Hematopoietic multipotent progenitor cell treated with erythropoietin and hydrocortisone succinate and interleukin-3 and kit ligand, for 17 days (in vitro differentiated cells): Measurements from ENCODE around the gene RNF224.

Experiments used
- DNase-seq: peaks from one replicate; pipeline ENCODE4 v3.0.0-alpha.2; 2015; ENCODE audit warnings: low spot score

RNF224 gene

DNA sequence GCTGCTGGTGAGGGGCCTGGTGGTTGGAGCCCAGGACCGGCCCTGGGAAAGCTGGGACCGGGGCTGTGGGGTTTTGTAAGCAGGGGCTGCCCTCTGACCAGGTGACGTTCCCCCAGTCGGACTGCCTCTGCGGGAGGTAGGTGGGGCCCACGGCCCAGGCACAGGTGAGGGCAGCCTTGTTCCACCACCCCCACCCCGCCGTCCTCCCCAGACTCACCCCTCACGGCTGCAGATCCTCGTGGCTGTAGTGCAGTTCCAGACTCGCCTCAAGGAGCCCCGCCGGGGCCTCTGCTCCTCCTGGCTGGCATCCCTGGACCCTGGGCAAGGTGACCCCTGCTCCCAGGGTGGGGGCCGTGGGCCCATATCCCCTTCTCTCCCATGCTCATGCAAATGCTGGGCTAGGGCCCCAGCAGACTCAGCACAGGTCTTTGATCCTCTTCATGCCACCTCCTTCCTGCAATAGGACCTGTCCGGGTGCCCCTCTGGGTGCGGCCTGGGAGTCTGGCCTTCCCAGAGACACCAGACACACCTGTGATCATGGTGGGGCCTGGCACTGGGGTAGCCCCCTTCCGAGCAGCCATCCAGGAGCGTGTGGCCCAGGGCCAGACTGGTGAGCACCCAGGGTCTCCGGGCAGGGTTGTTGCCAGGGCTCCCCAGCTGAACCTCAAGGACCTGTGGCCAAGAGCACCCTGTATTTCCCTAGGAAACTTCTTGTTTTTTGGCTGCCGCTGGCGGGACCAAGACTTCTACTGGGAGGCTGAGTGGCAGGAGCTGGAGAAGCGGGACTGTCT lies 11.9 kb upstream of the RNF224 start:
- no peak for DNase-seq

DNA sequence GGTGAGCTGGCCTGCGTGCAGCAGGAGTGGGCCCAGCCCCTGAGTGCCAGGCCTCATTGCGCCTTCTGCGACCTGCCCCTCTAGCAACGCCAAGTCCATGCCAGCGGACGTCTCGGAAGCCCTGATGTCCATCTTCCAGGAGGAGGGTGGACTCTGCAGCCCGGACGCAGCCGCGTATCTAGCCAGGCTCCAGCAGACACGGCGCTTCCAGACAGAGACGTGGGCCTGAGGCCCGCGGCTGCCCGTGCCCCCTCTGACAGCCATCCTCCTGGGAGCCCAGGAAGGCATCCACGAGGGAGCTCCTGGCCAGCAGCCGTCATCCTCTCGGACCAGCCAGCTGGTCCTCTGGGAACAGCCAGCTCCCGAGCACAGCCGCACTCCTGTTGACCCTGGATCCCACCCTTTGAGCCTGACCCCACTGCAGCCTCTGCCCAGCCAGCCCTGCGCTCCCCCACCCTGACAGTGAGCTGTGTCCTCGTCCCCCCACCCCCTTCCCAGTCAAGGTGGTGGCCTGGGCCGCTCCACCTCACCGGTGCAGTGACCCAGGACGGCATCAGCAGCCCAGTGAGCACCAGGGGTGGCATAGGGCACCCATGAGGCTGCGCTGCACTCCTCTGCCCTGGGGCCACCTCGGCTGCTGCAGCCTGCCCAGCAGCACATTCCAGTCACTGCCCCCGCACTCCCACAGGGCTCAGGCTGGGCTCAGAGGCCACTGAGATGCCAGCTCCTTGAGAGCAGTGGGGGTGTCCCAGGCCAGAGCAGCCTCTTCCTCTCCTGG lies 10.9 kb upstream of the RNF224 start:
- DNase-seq: no peak

DNA sequence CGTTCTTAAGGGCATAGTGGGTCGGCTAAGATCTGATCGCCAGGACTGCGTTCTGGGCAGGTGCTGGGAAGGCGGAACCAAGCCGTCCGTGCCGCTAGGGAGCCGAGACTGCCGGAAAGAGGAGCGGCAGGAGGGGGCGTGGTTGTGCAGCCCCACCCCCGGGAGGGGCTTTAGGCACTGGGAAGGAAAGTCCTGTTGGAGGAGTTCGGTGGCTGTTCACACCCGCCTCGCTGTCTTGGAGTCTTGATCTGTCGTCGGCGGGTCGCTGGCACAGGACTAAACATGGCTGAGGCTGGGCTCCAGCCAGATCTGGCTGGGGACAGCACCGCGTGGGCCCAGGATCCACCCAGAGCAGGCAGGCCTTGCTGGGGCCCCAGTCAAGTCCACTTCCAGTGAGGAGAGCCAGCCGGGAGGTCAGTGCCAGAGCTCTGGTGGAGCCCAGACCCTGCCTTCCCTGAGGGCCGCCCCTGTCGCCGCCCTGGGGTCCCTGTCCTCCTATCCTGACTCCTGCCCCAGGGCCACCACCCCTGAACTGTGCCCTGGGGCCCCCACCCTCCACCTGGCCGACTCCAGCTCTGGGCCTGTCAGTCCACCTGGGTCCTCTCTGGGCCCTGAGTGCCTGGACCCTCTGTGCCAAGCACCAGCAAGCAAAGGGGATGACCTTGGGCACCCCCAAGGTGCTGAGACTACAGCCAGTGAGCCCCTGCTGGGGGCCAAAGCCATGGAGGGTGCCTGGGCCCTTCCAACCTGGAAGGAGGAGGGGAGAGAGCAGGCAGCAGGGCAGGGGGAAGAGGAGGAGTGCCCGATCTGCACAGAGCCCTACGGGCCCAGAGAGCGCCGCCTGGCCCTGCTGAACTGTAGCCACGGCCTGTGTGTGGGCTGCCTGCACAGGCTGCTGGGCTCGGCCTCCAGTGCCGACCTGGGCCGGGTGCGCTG lies 9.8 kb upstream of the RNF224 start:
- DNase-seq: peak; percentile 31

DNA sequence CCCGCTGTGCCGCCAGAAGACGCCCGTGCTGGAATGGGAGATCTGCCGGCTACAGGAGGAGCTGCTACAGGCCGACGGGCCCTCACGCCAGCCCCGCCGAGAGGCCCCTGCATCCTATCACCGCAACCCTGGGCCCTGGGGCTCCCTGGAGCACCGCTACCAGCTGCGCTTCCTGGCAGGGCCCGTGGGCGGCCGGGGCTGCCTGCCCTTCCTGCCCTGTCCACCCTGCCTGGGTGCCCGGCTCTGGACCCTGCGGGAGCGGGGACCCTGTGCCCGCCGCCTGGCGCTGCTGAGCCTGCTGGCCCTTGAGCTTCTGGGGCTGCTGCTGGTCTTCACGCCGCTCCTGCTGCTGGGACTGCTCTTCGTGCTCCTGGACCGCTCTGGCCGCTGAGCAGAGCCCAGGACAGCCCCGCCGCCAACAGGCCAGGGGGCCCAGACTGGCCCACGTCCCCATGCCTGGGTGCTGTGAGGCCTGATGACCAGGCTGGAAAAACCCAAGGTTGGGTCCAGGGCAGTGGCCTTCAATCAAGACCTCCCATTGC lies 9.0 kb upstream of the RNF224 start:
- no peak for DNase-seq

DNA sequence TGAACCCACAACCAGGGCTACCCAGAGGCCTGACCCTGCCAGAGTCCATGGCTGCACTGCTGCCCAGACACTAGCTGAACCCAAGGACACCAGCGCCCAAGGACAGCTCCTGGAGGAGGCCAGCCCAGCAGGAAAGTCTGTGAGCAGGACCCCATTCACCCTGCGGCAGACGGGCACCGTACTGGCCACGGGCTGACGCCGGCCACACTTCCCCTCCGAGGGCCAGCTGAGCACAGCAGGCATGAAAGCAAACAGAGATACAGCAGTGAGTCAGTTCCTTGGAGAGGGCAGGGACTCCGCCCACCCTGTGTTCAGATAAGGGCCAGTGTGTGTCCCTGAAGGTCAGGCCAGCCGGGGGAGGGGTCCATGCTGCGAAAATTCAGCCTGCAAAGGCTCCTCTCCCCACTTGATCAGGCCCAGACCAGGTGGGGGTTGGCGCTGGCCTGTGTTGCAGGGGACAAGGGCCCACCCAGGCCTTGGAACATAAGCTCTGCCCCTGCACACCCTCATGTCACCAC lies 8.5 kb upstream of the RNF224 start:
- DNase-seq: peak; percentile 84

DNA sequence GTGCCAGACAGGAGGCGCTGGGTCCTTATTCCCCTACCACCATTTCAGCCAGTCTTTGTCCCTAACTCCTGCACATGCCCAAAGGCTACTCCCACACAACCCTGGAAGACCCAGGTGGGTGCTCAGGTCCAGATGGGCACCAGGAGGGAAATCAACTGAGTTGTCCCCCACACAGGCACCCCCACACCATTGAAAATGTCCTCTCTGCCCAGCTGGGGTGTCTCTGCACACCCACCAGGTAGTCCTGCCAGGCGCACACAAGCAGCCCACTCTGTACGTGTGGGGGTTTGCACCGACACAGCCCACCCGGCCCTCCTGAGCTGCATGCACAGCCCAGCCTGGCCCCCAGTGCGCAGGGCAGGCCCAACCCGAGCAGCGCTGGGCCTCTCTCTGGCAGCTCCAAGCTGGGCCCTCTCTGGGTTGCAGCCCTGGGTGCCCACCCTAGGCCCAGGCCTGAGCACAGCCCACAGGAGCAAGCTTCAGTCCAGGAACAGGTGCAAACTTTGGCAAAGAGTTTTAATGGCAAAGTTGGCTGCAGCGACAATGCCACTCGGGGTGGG lies 7.5 kb upstream of the RNF224 start:
- no peak for DNase-seq

DNA sequence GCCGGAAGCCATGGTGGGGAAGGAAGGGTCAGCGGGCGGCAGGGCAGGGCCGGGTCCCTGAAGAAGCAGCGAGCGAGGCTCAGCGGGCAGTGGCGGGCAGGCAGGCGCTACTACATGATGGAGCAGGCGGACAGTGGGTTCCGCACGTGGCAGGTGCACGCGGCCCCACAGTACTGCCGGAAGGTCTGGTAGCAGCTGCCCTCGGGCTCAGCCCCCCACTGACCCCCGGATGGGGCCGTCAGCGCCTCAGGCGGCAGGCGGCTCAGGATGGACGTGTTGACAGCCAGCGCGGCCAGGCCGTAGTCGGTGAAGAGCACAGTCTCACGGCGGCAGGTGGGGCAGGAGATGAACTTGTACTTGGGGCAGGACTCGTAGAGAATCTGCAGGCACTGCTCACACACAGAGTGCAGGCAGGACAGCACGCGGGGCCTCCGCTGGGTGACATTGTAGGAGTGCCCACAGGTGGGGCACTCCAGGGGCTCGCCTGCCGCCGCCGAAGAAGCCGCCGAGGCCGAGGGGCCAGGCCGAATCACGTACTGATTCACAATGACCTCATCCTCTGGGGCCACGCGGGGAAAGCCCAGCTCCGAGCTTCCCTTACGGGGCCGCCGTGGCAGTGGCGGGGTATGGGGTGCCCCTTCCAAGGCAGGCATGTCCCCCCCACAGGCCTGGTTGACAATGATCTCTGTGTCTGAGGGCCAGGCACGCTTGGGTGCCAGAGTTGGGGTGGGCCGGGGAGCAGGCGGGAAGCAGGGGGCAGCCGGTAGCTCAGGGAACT lies 6.8 kb upstream of the RNF224 start:
- no peak for DNase-seq

DNA sequence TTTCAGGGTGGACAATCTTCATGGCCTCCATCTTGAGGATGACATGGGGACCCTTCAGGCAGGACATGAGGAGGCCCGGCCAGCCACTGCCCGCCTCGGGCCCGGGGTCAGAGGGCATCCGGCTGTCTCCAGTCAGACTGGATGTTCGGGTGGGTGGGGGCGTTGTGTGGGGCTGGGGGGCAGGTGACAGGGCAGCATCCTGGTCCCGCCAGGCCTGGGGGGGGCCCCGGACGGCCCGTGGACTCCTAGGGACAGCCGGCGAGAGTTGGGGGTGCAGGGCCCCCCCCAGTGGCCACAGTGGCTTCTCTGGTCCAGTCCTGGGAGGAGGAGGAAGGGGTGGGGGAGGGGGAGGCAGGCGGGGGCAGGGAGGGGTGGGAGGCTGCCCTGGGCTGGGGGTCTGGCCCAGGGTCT lies 6.2 kb upstream of the RNF224 start:
- no peak for DNase-seq

DNA sequence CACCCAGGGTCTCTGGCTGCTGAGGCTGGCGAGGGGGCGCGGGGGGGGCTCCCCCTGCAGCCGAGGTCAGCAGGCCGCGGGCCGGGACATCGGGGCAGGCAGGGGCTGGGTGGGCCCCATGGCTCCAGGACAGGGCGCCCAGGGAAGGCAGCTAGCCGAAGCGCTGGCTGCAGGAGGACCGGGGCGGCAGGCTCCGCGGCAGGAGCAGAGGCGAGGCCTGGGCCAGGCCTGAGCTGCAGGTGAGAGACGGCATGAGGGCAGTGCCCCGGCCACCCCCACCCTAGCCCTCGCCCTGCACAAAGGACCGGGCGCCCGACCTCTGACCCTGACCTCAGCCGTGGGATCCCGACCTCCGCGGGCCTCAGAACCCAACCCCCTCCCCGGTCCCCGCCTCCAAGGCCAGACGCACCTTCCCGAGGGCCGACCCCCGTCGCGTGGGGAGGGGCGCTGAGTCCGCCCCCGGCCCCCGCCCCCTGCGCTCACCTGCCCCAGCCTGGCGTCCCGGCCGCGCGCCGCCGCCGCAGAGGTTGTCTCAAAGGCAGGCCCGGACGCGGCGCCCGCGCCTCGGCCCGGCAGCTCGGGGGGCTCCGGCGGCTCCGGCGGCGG lies 5.7 kb upstream of the RNF224 start:
- no peak for DNase-seq

DNA sequence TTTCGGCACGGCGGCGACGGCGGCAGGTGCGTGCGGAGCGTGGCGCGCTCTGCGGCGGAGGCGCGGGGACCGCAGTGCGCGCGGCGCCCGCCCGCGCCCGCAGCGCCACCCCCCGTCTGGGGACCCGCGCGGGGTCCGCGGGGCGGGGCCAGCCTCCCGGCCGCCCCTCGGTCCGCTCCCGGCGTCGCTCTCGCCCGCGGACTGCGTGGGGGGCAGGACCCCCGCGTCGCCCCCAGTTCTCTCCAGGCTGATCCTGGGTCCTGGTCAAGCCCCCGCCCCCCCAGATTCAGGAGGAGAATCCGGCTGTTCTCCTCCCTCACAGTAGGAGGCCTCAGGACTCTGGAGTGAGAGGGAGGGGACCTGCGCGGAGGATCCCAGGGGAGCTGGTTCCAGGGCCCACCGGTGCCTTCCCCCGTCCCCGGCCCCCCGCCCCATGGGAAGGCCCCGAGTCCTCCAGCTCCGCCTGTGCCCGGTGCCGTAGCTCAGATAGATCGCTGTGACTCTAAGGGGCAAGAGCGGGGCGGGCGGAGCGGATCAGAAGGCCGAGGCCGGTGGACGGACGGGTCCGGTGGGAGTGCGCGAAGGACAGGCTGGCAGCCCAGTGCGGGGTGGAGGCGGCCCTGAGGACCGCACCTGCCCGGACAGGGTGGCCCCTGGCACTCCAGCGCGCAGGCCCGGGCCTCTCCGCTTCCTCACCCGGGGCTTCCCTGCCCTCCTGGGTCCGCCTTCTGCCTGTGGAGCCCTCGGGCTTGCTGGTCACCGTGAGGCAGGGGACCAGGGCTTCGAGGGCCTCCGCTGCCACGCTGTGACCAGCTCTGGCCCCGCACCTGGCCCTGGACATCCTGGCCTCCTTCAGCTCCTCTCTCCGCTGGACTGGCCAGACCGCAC lies 4.9 kb upstream of the RNF224 start, which contains the start of gene RNF208:
Gene RNF208, minus strand, starts transcription at position 51 of the 888 bp plus-strand sequence. CDS start 1,028 bp downstream, outside the sequence.
- DNase-seq: no peak

DNA sequence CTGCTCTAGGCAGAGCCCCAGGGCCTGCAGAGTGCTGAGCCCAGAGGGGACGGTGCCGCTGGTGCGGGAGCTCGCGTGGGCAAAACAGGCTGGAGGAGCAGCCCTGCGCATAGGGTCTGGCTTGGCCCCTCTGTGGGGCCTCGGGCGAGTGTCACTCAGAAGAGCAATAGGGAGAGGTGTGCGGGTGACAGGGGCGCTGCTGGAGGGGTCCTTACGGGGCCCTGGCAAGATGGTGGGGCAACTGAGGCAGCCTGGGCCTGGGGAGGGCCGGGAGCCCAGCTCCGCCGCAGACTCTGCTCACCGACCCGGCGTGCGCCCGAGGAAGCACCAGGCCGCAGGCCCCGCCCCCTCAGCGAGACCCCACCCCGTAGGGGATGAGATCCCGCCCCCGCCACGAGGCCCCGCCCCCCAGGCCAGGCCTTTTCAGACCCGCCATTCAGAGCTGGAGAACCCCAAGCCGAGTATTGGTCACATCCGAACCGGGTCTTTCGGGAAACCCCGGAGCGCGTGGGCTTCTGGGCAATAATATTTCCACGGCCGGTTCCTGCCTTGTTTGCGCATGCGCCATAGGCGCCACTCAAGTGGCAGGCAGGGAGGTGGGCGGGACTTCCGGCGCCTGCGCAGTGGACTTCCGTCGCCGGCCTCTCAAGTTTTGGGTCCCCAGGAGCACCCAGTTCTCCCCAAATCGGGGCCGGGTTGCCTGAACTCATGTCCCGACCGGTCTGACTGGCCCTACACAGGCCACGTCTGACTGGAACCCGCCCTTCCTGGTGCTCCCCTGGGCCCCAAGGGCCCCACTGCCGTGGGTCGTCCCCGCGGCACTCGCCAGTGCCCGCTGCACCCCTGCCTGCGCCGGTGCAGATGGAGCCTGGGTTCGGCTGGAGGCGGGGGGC lies 4.0 kb upstream of the RNF224 start:
- peak; percentile 98 for DNase-seq

DNA sequence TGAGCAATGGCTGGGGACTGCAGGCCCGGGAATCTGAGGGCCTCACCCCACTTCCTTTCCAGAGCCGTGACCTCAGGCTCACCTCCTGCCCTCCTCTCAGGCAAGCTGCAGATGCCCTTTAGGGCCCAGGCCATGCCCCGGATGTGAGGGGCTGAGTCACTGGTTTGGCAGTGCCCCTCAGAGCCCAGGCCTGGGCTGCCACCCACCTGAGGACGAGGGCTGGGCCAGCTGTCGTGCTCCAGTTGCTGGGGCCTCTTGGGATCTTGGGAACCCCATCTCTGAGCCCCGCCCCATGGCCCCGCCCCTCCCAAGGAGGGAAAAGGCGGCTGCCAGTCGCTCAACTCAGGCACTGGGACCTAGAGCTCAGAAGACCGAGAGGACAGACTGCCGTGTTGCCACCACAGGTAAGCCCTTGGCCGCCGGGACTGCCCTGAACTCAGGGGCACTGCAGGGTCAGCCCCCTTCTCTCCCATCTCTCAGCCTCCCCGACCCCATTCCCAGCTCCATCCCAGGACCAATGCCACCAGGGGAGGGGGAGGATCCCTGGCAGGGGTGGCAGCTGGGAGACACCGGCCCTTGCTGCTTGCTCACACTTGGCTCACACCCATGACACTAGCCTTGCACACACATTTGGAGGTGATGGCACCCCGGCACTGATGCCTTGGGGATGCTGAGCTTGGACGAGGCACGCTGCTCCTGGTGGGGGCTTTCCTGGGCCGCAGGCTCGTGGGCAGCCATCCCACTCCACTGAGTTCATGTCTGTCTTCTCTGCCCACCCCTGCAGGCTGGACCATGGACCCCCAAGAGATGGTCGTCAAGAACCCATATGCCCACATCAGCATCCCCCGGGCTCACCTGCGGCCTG lies 2.2 kb upstream of the RNF224 start, which contains the start of gene CYSRT1:
Gene CYSRT1, plus strand, starts transcription at position 345 of the 865 bp plus-strand sequence. Its CDS starts 448 bp downstream, at position 793.
- DNase-seq: no peak

DNA sequence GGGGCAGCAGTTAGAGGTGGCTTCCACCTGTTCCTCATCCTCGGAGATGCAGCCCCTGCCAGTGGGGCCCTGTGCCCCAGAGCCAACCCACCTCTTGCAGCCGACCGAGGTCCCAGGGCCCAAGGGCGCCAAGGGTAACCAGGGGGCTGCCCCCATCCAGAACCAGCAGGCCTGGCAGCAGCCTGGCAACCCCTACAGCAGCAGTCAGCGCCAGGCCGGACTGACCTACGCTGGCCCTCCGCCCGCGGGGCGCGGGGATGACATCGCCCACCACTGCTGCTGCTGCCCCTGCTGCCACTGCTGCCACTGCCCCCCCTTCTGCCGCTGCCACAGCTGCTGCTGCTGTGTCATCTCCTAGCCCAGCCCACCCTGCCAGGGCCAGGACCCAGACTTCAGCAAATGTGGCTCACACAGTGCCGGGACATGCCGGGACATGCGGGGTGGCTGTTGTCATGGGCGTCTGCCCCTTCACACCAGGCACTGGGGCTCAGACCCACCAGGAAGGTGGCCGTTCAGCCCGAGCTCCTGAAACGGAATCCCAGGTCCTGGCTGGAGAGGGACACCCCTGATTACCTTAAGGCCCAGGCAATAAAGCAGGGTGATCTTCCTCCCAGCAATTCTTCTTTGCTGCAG lies 1.5 kb upstream of the RNF224 start:
- DNase-seq: no peak

DNA sequence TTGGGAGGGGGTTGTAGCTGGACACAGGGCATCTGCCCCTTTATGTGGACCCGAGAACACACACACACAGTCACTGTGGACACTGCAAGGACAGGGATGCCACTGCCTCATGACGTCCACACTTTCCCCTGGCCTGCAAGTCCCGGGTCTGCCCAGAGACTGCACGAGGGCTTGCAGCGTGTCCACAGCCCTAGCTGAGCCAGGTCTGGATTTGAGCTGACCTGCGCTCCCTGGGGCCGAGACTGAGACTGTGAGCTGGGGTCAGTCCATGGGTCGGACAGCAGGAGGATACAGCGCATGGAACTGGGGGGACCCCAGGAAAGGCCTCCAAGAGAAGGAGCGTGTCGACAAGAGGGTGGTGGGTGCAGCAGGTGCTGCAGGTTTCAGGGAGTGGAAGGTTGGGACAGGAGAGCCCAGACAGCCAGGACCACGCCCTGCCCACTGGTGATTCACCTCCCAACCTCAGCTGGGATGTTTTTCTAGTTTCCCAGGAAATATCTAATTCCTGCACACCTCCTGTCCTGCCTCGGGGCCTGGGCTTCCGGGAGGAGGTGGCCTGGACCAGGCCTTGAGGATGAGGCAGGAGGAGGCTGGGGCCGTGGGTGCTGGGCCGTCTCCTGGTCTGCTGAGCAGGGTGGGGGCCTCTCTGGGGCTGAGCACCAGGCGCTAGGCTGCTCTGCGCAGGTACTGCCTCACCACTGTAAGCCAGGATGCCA lies 806 bp upstream of the RNF224 start:
- no peak for DNase-seq

DNA sequence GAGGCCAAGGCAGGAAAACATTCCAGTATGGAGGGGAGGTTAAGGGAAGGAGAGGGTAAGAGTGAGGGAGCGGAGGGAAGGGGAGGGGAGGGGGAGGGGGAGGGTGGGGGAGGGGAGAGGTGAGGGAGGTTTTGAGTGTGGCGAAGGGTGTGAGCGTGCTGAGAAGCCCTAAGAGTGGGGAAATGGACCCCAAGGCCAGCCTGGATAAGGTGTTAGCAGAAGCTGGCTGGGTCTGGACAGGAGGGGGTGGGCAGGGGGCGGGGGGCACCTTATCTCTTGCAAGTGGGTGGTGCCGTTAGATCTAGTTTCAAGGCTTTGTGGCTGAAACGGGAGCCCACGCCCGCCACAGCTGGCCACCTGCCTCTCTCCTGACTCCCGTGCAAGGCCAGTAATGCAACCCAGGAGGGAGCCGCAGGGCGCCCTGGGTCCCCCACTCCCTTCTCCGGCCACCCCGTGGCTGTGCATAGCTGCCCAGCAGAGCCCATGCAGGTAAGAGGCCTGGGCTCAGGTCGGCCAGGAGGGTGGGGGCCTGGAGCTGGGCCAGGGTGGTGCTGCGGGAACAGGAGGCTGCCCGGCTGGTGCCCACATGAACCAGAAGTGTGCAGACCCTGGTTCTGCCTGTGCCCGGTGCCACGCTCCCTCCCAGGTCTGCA lies 677 bp downstream of the RNF224 start:
- DNase-seq: no peak
